OCI-LY3 (cell line): ENCODE measurements around the gene PAF1.

Experiments used
- H2AFZ ChIP-seq: fragments of 200-600, 300-600 bp; shearing (Covaris generic); 2 replicates; pipeline ENCODE4 v1.6.0; 2014; ENCODE audit warnings: antibody characterized with exemption, low read depth, low read length
- H3K27ac ChIP-seq: fragments of 200-600, 300-600 bp; sonication (generic); 2 replicates; pipeline ENCODE4 v1.5.1; 2014; ENCODE audit warnings: mild to moderate bottlenecking, low read length, moderate library complexity, mixed read lengths
- H3K27me3 ChIP-seq: fragments of 200-600, 300-600 bp; sonication (generic); 2 replicates; pipeline ENCODE4 v1.6.1; 2014; ENCODE audit warnings: low read depth, low read length, mixed read lengths
- H3K36me3 ChIP-seq: fragments of 200-600, 300-600 bp; sonication (generic); replicated peaks from 2 replicates; pipeline ENCODE3; 2014; ENCODE audit warnings: low read depth, low read length, mixed read lengths
- H3K4me1 ChIP-seq: fragments of 300-600, 200-600 bp; sonication (generic); 2 replicates; pipeline ENCODE4 v1.6.1; 2014; ENCODE audit warnings: low read length, mixed read lengths
- H3K4me2 ChIP-seq: fragments of 200-600, 300-600 bp; sonication (generic); 2 replicates; pipeline ENCODE4 v1.6.1; 2014; ENCODE audit warnings: low read length, mixed read lengths
- H3K4me3 ChIP-seq: fragments of 300-600, 200-600 bp; sonication (generic); 2 replicates; pipeline ENCODE4 v1.5.1; 2014; ENCODE audit warnings: antibody characterized with exemption, mild to moderate bottlenecking, low read length, moderate library complexity
- H3K79me2 ChIP-seq: fragments of 300-600, 200-600 bp; shearing (Covaris generic); 2 replicates; pipeline ENCODE4 v1.6.1; 2014; ENCODE audit warnings: mild to moderate bottlenecking, low read length, mixed read lengths
- H3K9ac ChIP-seq: fragments of 300-600, 200-600 bp; shearing (Covaris generic); 2 replicates; pipeline ENCODE4 v1.6.0; 2014; ENCODE audit warnings: mild to moderate bottlenecking, low read length, moderate library complexity
- H3K9me3 ChIP-seq: fragments of 200-600, 300-600 bp; shearing (Covaris generic); 2 replicates; pipeline ENCODE4 v1.6.1; 2014; ENCODE audit warnings: low read length, mixed read lengths; ENCODE audit not compliant: insufficient read depth
- H4K20me1 ChIP-seq: fragments of 200-600, 300-600 bp; sonication (generic); 2 replicates; pipeline ENCODE4 v1.6.1; 2016; ENCODE audit warnings: low read length, mixed read lengths; ENCODE audit not compliant: insufficient read depth
- EZH2phosphoT487 ChIP-seq: fragments of 200-600 bp; shearing (Covaris generic); IDR thresholded peaks from 2 replicates; pipeline ENCODE4 v1.6.1; 2018; ENCODE audit warnings: antibody characterized with exemption, mixed run types, low read depth
- TF ChIP-seq, protein P1 (sequence below): fragments of 200-600, 300-600 bp; sonication (generic); IDR thresholded peaks from 2 replicates; pipeline ENCODE4 v1.5.1; 2014; ENCODE audit warnings: antibody characterized with exemption, low read length, low read depth

The PAF1 gene

DNA sequence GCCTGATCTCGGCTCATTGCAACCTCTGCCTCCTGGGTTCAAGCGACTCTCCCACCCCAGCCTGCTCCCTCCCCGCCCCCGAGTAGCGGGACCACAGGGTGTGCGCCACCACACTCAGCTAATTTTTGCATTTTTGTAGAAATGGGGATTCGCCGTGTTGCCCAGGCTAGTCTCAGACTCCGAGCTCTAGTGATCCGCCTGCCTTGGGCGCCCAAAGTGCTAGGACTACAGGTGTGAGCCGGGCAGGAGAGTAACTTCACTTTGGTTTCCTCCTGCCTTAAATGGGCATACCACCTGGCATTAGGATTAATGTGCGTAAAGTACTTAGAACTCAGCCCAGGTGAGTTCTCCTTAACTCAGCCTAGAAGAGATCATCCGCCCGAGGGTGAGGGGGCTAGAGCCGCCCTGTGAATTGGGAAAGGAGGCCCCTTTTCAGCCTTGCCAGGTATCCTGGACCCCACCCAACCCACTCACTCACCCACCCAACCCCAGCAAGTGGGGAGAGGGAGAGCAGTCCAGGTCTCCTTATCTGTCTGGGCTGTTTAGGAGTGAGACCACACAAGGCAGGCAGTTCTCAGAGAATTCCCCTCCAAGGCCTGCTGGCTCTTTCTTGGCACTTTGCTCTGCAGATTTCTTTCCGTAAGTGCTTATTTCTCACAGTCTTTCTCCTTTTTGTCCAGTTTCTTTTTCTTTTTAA lies 14.5 kb upstream of the PAF1 start:
- Histone ChIP-seq H3K4me1 (peaks cover 59% of the 10 kb centered on the region), H3K9me3 (no peaks in the 10 kb centered on the region), H3K4me3 (peak overlapping the region; percentile 88)

DNA sequence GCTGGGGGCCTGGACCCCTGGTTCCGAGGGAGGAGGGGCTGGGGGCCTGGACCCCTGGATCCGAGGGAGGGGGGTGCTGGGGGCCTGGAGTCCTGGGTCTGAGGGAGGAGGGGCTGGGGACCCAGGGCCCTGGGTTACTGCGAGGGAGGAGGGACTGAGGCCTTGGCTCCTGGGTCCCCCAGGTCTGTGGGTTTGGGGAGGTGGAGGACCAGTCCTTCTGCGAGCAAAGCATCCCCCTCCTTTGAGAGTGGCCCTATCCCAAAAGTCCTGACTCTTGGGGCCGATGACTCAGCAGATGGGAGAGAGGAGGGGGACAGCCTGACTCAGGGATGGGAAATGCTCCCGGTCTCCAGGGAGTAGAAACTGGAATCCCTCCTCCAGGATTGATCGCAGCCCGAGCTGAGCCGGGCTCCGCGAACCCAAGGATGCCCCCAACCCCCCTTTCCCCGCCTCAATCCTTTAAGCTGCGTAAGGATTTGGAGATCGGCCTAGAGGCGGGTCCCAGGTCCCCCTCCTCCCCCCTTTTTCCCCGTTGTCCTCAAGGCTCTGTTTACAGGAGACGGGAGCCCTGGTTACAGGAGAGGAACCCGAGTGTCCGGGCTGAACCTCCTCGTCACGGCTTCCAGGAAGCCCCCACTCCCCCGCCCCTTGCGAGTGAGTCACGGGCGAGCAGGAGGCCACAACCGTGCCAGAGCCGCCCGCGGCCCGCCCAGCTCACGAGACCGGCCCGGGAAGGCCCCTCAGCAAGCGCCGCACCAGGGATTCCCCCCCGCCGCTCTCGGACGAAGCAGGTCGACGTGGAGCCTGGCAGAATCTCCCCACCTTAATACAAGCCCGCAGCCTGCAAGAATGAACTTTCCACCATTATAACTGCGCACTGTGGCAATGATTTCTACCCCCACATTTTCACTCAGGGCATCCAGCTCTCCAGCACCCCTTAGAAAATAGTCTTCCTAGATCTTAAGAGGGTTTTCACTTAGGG lies 12.7 kb upstream of the PAF1 start:
- Histone ChIP-seq H3K79me2 (peaks cover 20% of the 10 kb centered on the region), H3K9me3 (no peaks in the 10 kb centered on the region; the same call in 1 of the 2 replicates), H3K36me3 (peaks cover 29% of the 10 kb centered on the region), H3K4me3 (peak overlapping the region; percentile 72), H3K4me1 (peaks cover 69% of the 10 kb centered on the region), H3K27me3 (no peaks in the 10 kb centered on the region), H2AFZ (no peak overlapping the region), H3K9ac (peak overlapping the region; percentile 91), H4K20me1 (peaks cover 15% of the 10 kb centered on the region), H3K4me2 (peak overlapping the region; percentile 96), H3K27ac (peak overlapping the region; percentile 87)
- TF ChIP-seq EZH2phosphoT487, result no peak
- TF ChIP-seq, protein P1, sequence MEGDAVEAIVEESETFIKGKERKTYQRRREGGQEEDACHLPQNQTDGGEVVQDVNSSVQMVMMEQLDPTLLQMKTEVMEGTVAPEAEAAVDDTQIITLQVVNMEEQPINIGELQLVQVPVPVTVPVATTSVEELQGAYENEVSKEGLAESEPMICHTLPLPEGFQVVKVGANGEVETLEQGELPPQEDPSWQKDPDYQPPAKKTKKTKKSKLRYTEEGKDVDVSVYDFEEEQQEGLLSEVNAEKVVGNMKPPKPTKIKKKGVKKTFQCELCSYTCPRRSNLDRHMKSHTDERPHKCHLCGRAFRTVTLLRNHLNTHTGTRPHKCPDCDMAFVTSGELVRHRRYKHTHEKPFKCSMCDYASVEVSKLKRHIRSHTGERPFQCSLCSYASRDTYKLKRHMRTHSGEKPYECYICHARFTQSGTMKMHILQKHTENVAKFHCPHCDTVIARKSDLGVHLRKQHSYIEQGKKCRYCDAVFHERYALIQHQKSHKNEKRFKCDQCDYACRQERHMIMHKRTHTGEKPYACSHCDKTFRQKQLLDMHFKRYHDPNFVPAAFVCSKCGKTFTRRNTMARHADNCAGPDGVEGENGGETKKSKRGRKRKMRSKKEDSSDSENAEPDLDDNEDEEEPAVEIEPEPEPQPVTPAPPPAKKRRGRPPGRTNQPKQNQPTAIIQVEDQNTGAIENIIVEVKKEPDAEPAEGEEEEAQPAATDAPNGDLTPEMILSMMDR, result no peak

More for the DNA sequence above, 14.5 kb upstream of the PAF1 start:
- Histone ChIP-seq H2AFZ (no peak overlapping the region), H3K79me2 (peaks cover 31% of the 10 kb centered on the region), H4K20me1 (peaks cover 18% of the 10 kb centered on the region), H3K9ac (peak overlapping the region; percentile 97), H3K4me2 (peak overlapping the region; percentile 96), H3K27ac (peak overlapping the region; percentile 93), H3K36me3 (peaks cover 22% of the 10 kb centered on the region), H3K27me3 (no peaks in the 10 kb centered on the region)
- no peak for TF ChIP-seq EZH2phosphoT487
- TF ChIP-seq, protein P1, result no peak

DNA sequence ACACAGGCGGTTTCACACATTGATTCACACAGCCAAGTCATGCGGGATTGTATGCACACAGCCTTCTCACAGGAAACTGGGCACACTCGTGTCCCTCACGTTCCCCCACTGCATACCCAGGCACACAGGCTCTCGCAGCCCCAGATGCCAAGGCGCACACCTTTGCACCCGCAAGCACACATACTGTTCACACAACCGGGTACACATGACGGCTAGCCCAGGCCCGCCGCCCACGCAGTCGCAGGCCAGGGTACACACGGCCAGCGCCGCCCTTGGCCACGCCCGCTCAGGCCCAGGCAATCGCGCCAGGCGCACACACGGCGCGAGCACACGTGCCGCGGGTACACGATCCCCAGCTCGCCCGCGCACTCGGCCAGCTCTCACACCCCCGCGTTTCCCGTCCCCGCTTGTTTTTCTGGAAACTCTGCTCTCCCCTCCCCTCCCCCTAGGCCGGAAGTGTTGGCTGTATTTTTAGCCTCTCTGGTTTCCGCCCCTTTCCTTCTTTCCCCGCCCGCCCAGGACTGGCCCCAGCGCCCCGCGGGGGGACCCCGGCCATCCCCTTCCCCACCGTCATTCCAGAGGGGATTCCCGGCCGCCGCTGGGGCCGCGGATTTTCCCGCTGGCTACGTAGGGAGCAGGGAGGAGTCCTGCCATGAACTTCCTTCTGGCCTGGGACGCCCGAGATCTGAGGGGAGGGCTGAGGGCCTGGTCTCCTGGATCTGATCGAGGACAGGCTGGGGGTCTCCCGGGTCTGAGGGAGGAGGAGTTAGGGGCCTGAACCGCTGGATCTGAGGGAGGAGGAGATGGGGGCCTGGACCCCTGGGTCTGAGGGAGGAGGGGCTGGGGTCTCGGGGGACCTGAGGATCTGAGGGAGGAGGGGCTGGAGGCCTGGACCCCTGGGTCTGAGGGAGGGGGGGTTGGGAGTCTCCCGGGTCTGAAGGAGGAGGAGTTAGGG lies 11.7 kb upstream of the PAF1 start:
- peak overlapping the region; percentile 96 for H3K4me2 ChIP-seq
- H3K9me3 ChIP-seq, result no peaks in the 10 kb centered on the region; the same call in 1 of the 2 replicates
- peak overlapping the region; percentile 72 for H3K4me3 ChIP-seq
- peak overlapping the region; percentile 87 for H3K27ac ChIP-seq
- no peaks in the 10 kb centered on the region for H3K27me3 ChIP-seq
- H2AFZ ChIP-seq, result peak overlapping the region; percentile 30; the same call in 1 of the 2 replicates
- peaks cover 10% of the 10 kb centered on the region for H3K79me2 ChIP-seq
- TF ChIP-seq EZH2phosphoT487, result no peak
- TF ChIP-seq, protein P1, result no peak
- peak overlapping the region; percentile 91 for H3K9ac ChIP-seq
- H4K20me1 ChIP-seq, result peaks cover 5% of the 10 kb centered on the region
- H3K4me1 ChIP-seq, result peaks cover 79% of the 10 kb centered on the region
- peaks cover 22% of the 10 kb centered on the region for H3K36me3 ChIP-seq
